Left ventricle myocardium inferior (tissue), 1 donor: ENCODE data around the gene URB1. TPM values are rescaled to one million over a fixed set of nuclear protein-coding genes. Genes with fewer than 3 reads are reported as not detected.
A peak's percentile ranks its signal among the peaks of the same experiment; 100 is the strongest.

ENCODE experiments used
- DNase-seq: peaks from one replicate; pipeline ENCODE4 v3.0.0-alpha.2; 2020
- H3K27ac ChIP-seq: fragments of 200-600 bp; replicated peaks from 2 replicates; pipeline ENCODE4 v1.8.0; 2021
- H3K27me3 ChIP-seq: fragments of 200-600 bp; 2 replicates; pipeline ENCODE4 v1.8.0; 2021; ENCODE audit warnings: low read depth
- H3K36me3 ChIP-seq: fragments of 200-600 bp; 2 replicates; pipeline ENCODE4 v1.8.0; 2021
- H3K4me1 ChIP-seq: fragments of 200-600 bp; 2 replicates; pipeline ENCODE4 v1.8.0; 2021
- H3K4me3 ChIP-seq: fragments of 200-600 bp; 2 replicates; pipeline ENCODE4 v1.8.0; 2021; ENCODE audit warnings: mild to moderate bottlenecking, moderate library complexity
- H3K9me3 ChIP-seq: fragments of 200-600 bp; replicated peaks from 2 replicates; pipeline ENCODE4 v1.8.0; 2021
- intact Hi-C: fragments of 100-400 bp; cut with micrococcal nuclease; formaldehyde crosslinking; loops from one replicate; pipeline ENCODE4 v1.11.0; 2022
- total RNA-seq: library from RNA; stranded (reverse); fragmentation: NEBNext Ultra II Directional; extraction: Animal tissue kit (Norgen Biotek cat#: 25700); gene quantifications from one replicate; pipeline ENCODE4 v1.2.1, GENCODE V29; 2021
- TF ChIP-seq, protein P1 (sequence below): fragments of 200-600 bp; IDR thresholded peaks from 2 replicates; pipeline ENCODE4 v1.8.0; 2021; ENCODE audit warnings: antibody characterized with exemption, mild to moderate bottlenecking, borderline replicate concordance
- donor health status: DM: no; HTN: yes; CAD: no; lungs with severe emphysema.

Gene URB1
- total RNA-seq, 1 donor from 2014 or later, result 13.8 TPM

DNA sequence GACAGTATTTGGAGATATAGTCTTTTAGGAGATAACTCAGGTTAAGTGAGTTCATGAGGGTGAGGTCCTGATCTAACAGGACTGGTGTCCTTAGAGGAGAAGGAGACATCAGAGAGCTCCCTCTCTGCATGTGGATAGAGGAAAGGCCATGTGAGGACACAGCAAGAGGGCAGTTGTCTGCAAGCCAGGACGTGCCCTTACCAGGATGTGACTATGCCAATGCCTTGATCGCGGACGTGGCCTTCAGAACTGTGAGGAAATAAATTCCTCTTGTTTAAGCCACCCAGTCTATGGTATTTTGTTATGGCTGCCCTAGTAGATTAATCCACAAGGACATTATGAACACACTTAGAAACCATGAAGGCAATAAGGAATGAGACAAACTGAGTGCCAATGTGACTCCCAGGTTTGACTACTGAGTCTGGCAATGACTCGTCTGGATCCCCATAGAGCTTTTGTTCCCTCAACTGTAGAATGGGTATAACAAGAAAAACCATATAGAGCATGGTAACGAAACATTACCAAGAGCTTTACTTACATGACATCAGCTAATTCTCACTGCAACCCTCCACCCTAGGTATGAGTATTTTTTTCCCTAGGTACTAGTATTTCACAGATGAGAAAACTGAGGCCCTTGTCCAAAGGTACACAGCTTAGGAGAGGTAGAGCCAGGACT is 6.5 kb downstream of the URB1 start:
- TF ChIP-seq, protein P1, sequence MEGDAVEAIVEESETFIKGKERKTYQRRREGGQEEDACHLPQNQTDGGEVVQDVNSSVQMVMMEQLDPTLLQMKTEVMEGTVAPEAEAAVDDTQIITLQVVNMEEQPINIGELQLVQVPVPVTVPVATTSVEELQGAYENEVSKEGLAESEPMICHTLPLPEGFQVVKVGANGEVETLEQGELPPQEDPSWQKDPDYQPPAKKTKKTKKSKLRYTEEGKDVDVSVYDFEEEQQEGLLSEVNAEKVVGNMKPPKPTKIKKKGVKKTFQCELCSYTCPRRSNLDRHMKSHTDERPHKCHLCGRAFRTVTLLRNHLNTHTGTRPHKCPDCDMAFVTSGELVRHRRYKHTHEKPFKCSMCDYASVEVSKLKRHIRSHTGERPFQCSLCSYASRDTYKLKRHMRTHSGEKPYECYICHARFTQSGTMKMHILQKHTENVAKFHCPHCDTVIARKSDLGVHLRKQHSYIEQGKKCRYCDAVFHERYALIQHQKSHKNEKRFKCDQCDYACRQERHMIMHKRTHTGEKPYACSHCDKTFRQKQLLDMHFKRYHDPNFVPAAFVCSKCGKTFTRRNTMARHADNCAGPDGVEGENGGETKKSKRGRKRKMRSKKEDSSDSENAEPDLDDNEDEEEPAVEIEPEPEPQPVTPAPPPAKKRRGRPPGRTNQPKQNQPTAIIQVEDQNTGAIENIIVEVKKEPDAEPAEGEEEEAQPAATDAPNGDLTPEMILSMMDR, result no peak
- no peaks in the 10 kb centered on the region for H3K27me3 ChIP-seq
- H3K36me3 ChIP-seq, result peaks cover 41% of the 10 kb centered on the region
- intact Hi-C loops, result no loop called here
- no peak overlapping the region for H3K4me3 ChIP-seq
- H3K27ac ChIP-seq, result peak overlapping the region; percentile 80
- peaks cover 67% of the 10 kb centered on the region for H3K4me1 ChIP-seq
- DNase-seq, result peak; percentile 60
- no peaks in the 10 kb centered on the region for H3K9me3 ChIP-seq

DNA sequence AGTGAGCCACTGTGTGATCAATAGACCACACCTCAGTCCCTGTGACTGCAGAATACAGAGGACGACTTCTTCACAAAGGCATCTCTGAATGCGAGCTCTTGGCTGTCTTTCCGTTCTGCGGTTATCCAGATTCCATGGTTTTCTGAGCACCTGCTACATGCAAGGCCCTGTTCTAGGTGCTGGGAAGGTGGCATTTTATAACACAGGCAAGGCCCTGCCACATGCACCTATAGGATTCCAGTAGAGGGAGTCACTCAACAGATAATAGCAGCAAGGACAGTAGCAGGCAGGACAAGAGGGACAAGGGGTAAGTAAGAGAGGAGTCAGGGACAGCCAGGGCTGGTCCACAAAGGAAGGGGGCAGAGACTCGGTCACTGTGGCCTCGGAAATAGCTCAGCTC is 9.0 kb downstream of the URB1 start:
- H3K27ac ChIP-seq, result no peak overlapping the region
- TF ChIP-seq, protein P1, result peak; percentile 22
- H3K9me3 ChIP-seq, result no peaks in the 10 kb centered on the region
- intact Hi-C loops, result no loop called here
- peaks cover 61% of the 10 kb centered on the region for H3K4me1 ChIP-seq
- H3K4me3 ChIP-seq, result no peak overlapping the region
- H3K27me3 ChIP-seq, result no peaks in the 10 kb centered on the region
- DNase-seq, result no peak
- peaks cover 48% of the 10 kb centered on the region for H3K36me3 ChIP-seq

DNA sequence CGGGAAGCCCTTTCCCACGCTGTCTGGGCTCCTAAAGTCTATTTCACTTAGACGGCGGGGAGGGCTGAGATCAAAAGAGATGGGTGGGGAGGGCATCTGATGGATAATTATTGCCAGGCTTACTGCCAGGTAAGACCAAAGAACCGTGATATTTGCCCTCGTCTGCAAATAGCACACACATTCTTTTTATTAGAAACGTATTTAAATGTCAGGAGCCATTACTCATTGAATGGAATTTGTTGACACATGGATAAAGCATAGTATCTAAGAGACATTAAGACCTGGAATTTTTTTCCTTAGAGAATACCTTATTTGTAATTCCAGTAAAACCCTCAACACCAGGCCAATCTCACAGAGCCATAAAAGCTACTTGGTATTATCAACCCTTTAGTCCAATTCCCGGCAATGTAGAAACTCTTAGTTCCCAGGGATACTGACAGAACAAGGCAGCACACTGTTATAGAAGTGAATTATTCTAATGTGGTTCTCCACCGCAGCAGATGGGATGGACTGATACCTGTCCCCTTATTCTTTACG is 10.6 kb downstream of the URB1 start:
- no peaks in the 10 kb centered on the region for H3K9me3 ChIP-seq
- H3K4me1 ChIP-seq, result peaks cover 51% of the 10 kb centered on the region
- peaks cover 52% of the 10 kb centered on the region for H3K36me3 ChIP-seq
- H3K27me3 ChIP-seq, result no peaks in the 10 kb centered on the region
- H3K27ac ChIP-seq, result peak overlapping the region; percentile 28
- DNase-seq, result no peak
- no peak overlapping the region for H3K4me3 ChIP-seq
- TF ChIP-seq, protein P1, result no peak
- intact Hi-C loops, result no loop called here

DNA sequence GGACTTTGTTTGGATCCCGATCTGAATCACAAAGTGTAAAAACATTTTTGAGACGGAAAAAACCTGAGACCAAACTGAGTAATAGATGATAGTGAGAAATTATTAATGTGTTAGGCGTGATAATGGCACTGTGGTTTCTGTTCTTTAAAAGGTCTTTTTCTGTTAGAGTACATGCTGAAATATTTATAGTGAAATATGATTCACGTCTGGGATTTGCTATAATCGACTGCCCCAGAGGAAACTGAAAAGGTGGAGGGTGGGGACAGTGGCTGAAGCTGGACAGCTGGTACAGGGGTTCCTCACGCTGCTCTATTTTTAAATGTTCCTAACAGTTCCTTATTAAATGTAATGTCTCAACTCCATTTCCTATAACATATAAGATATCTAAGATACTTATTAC is 11.2 kb downstream of the URB1 start:
- Histone ChIP-seq H3K27me3 (no peaks in the 10 kb centered on the region), H3K36me3 (peaks cover 52% of the 10 kb centered on the region), H3K4me1 (peaks cover 45% of the 10 kb centered on the region), H3K9me3 (no peaks in the 10 kb centered on the region), H3K4me3 (no peak overlapping the region), H3K27ac (peak overlapping the region; percentile 28)
- DNase-seq, result no peak
- TF ChIP-seq, protein P1, result no peak
- intact Hi-C loops, result no loop called here

DNA sequence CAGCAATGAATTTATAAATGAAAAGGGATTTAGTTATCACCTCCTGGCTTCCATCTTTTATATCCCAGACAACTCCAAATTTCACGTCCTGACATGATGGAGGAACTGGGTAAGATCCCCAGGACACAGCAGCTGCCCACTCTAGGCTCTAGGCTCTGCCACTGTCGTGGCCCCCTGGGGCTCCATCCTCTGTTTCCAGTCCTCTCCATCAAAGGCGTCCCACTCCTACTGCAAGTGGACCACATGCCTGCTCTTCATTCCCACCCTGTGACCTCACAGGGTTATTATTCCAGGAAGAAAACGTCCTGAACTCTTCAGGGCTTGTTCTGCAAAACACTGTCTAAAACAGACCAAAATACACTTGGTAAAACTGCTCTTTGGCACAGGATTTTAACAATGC is 11.9 kb downstream of the URB1 start:
- Histone ChIP-seq H3K36me3 (peaks cover 53% of the 10 kb centered on the region), H3K27me3 (no peaks in the 10 kb centered on the region), H3K9me3 (no peaks in the 10 kb centered on the region), H3K4me3 (no peak overlapping the region), H3K27ac (no peak overlapping the region), H3K4me1 (peaks cover 39% of the 10 kb centered on the region)
- DNase-seq, result no peak
- TF ChIP-seq, protein P1, result no peak
- intact Hi-C loops, result no loop called here
